A673 (cell line): ENCODE measurements around the gene EED.

Source experiments
- EZH2 ChIP-seq: fragments of 200-600 bp; sonication (generic); IDR thresholded peaks from 2 replicates; pipeline ENCODE4 v1.6.1; 2017; ENCODE audit warnings: borderline replicate concordance, low read depth, mild to moderate bottlenecking, mixed read lengths, antibody characterized with exemption, low read length; ENCODE audit not compliant: poor library complexity, severe bottlenecking
- TF ChIP-seq, protein P1 (sequence below): fragments of 300-800, 200-600 bp; sonication (generic); conservative IDR thresholded peaks from 2 replicates; pipeline ENCODE4 v1.5.1; 2017; ENCODE audit warnings: low read depth, mild to moderate bottlenecking, antibody characterized with exemption, low read length, moderate library complexity, mixed read lengths

DNA sequence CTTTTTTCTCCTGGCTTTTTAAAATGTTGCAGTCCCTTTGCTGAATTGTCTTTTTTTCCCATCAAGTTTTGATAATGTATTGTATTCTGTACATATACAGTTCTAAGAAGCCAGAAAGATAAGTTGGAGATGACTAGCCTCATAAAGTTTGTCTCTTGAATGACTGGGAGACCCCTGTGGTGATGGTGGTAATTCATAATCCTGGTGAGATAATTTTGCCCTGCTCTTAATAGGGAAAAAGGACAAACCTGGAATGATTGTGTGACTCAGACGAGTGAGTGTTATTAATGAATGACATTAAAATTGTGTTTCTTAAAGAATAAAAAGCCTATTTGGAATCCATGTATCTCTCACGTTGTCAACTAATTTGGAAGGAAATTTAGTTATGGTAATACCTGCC is 58.7 kb downstream of the EED start:
- TF ChIP-seq, protein P1, sequence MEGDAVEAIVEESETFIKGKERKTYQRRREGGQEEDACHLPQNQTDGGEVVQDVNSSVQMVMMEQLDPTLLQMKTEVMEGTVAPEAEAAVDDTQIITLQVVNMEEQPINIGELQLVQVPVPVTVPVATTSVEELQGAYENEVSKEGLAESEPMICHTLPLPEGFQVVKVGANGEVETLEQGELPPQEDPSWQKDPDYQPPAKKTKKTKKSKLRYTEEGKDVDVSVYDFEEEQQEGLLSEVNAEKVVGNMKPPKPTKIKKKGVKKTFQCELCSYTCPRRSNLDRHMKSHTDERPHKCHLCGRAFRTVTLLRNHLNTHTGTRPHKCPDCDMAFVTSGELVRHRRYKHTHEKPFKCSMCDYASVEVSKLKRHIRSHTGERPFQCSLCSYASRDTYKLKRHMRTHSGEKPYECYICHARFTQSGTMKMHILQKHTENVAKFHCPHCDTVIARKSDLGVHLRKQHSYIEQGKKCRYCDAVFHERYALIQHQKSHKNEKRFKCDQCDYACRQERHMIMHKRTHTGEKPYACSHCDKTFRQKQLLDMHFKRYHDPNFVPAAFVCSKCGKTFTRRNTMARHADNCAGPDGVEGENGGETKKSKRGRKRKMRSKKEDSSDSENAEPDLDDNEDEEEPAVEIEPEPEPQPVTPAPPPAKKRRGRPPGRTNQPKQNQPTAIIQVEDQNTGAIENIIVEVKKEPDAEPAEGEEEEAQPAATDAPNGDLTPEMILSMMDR = no peak
- TF ChIP-seq EZH2 = no peak
